ENCODE results near the gene TNFSF4.

The TNFSF4 gene

GRCh38 chr1:173212952-173213491 is 5.9 kb upstream of the TNFSF4 start:
- no peak for DNase-seq (ENCODE audit: low read depth, low spot score)
- no peak overlapping the region for H3K27ac ChIP-seq

- no peak overlapping the region for H3K27ac ChIP-seq
- DNase-seq (ENCODE audit: low read depth, low spot score) = no peak
Measured at GRCh38 chr1:173210716-173211231, 3.6 kb upstream of the TNFSF4 start.

- no peak overlapping the region for H3K27ac ChIP-seq
- no peak for DNase-seq (ENCODE audit: low read depth, low spot score)
Measured at GRCh38 chr1:173210283-173210682, 3.2 kb upstream of the TNFSF4 start.

- no peak overlapping the region for H3K27ac ChIP-seq
- no peak for DNase-seq (ENCODE audit: low read depth, low spot score)
Measured at GRCh38 chr1:173208868-173209267, 1.7 kb upstream of the TNFSF4 start.

GRCh38 chr1:173208146-173208545 is 1.0 kb upstream of the TNFSF4 start:
- no peak for DNase-seq (ENCODE audit: low read depth, low spot score)
- H3K27ac ChIP-seq = no peak overlapping the region

GRCh38 chr1:173205146-173206051 is 1.7 kb downstream of the TNFSF4 start:
- no peak for DNase-seq (ENCODE audit: low read depth, low spot score)
- peak overlapping the region; percentile 42 for H3K27ac ChIP-seq

- no peak for DNase-seq (ENCODE audit: low read depth, low spot score)
- no peak overlapping the region for H3K27ac ChIP-seq
Measured at GRCh38 chr1:173204693-173205092, 2.4 kb downstream of the TNFSF4 start.

GRCh38 chr1:173202424-173203145 is 4.5 kb downstream of the TNFSF4 start:
- no peak for DNase-seq (ENCODE audit: low read depth, low spot score)
- no peak overlapping the region for H3K27ac ChIP-seq

GRCh38 chr1:173201969-173202368 is 5.2 kb downstream of the TNFSF4 start:
- no peak overlapping the region for H3K27ac ChIP-seq

GRCh38 chr1:173195596-173196088 is 11.5 kb downstream of the TNFSF4 start:
- no peak overlapping the region for H3K27ac ChIP-seq
- no peak for DNase-seq (ENCODE audit: low read depth, low spot score)

More at GRCh38 chr1:173201969-173202368, 5.2 kb downstream of the TNFSF4 start:
- DNase-seq (ENCODE audit: low read depth, low spot score) = no peak

- H3K27ac ChIP-seq = no peak overlapping the region
- no peak for DNase-seq (ENCODE audit: low read depth, low spot score)
Measured at GRCh38 chr1:173193639-173194038, 13.5 kb downstream of the TNFSF4 start.

- DNase-seq (ENCODE audit: low read depth, low spot score) = no peak
- peak overlapping the region; percentile 26 for H3K27ac ChIP-seq
Measured at GRCh38 chr1:173191011-173191705, 16.0 kb downstream of the TNFSF4 start.

- peak; percentile 66 for DNase-seq (ENCODE audit: low read depth, low spot score)
- peak overlapping the region; percentile 26 for H3K27ac ChIP-seq
Measured at GRCh38 chr1:173190101-173190936, 16.8 kb downstream of the TNFSF4 start.

- DNase-seq (ENCODE audit: low read depth, low spot score) = no peak
- no peak overlapping the region for H3K27ac ChIP-seq
Measured at GRCh38 chr1:173187671-173188237, 19.4 kb downstream of the TNFSF4 start.

- no peak for DNase-seq (ENCODE audit: low read depth, low spot score)
Measured at GRCh38 chr1:173181791-173182190, 25.3 kb downstream of the TNFSF4 start.

GRCh38 chr1:173176246-173176645 is 30.9 kb downstream of the TNFSF4 start:
- H3K27ac ChIP-seq = no peak overlapping the region
- no peak for DNase-seq (ENCODE audit: low read depth, low spot score)

More at GRCh38 chr1:173181791-173182190, 25.3 kb downstream of the TNFSF4 start:
- no peak overlapping the region for H3K27ac ChIP-seq

GRCh38 chr1:173175514-173176145 is 31.5 kb downstream of the TNFSF4 start:
- DNase-seq (ENCODE audit: low read depth, low spot score) = no peak
- H3K27ac ChIP-seq = no peak overlapping the region

- no peak for DNase-seq (ENCODE audit: low read depth, low spot score)
- H3K27ac ChIP-seq = no peak overlapping the region
Measured at GRCh38 chr1:173173388-173173787, 33.7 kb downstream of the TNFSF4 start.

All from epithelial cell of prostate (primary cell).